ENCODE data around the gene SLC7A9. TPM values are rescaled to one million over a fixed set of nuclear protein-coding genes. Genes with fewer than 3 reads are reported as not detected.

Gene SLC7A9
- total RNA-seq, 2 experiments from 2014 or later, result 0.28 TPM; not detected in 1

DNA sequence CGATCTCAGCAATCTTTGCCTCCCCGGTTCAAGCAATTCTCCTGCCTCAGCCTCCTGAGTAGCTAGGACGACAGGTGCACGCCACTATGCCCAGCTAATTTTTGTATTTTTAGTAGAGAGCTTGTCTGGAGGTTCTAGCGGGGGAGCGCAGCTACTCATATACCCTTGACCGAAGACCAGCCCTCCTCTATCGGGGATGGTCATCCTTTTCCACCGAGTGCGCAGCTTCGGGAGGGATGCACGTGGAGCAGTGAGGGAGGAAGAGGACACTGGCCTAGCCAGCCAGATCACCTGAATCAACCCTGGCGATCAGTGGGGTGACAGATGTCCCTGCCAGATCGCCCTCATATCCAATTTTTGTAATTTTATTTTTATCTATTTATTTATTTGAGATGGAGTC is 6.8 kb downstream of the SLC7A9 start:
- H3K27ac ChIP-seq (ENCODE audit: low read depth in 1 of 2, low read length in 2 of 2), result no peak overlapping the region

DNA sequence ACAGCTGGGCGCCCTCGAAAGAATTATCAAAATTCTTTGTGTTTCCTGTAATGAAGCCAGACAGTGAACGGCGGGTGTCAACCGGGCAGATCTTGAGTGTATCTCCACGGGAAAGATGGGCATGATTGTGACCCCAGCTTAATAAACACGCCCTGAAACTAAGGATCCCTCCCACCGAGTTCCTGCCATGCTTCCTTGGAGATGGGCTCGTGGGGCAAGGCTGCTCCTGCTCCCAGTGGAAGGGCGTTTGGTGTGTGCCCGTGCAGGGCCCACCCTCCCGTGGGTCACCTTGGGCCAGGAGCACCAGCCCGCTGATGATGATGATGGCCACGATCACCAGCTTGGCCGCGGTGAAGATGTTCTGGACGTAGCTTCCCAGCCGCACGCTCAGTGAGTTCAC is 7.4 kb downstream of the SLC7A9 start:
- no peak overlapping the region for H3K4me3 Mint-ChIP-seq
- ChIA-PET POLR2A (no interaction called here), CTCF (no interaction called here)
- H3K9me3 ChIP-seq (ENCODE audit: control insufficient read depth in 1 of 2, insufficient read depth in 1 of 2, low read length in 2 of 2), result peaks cover 0 to 4% of the 10 kb centered on the region in 2 experiments
- no peak for DNase-seq
- H3K4me3 ChIP-seq (ENCODE audit: low read length), result no peak overlapping the region
- no peaks in the 10 kb centered on the region for H3K27me3 Mint-ChIP-seq
- intact Hi-C loops (cut with DNase I, micrococcal nuclease), result no loop called here
- no peak overlapping the region for H3K27ac Mint-ChIP-seq
- no peaks in the 10 kb centered on the region for H3K36me3 ChIP-seq (ENCODE audit: insufficient read depth, low read length)
- no peak overlapping the region for H3K27ac ChIP-seq (ENCODE audit: low read depth in 1 of 2, low read length in 2 of 2)
- H3K4me1 ChIP-seq (ENCODE audit: insufficient read depth, low read length), result no peaks in the 10 kb centered on the region
- H3K4me1 Mint-ChIP-seq (ENCODE audit: low read depth), result no peaks in the 10 kb centered on the region
- H3K36me3 Mint-ChIP-seq (ENCODE audit: low read depth), result no peaks in the 10 kb centered on the region
- no peak for ATAC-seq (ENCODE audit: poor library complexity)
- H3K9me3 Mint-ChIP-seq, result no peaks in the 10 kb centered on the region
- TF ChIP-seq, protein P1, sequence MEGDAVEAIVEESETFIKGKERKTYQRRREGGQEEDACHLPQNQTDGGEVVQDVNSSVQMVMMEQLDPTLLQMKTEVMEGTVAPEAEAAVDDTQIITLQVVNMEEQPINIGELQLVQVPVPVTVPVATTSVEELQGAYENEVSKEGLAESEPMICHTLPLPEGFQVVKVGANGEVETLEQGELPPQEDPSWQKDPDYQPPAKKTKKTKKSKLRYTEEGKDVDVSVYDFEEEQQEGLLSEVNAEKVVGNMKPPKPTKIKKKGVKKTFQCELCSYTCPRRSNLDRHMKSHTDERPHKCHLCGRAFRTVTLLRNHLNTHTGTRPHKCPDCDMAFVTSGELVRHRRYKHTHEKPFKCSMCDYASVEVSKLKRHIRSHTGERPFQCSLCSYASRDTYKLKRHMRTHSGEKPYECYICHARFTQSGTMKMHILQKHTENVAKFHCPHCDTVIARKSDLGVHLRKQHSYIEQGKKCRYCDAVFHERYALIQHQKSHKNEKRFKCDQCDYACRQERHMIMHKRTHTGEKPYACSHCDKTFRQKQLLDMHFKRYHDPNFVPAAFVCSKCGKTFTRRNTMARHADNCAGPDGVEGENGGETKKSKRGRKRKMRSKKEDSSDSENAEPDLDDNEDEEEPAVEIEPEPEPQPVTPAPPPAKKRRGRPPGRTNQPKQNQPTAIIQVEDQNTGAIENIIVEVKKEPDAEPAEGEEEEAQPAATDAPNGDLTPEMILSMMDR (IDR thresholded peaks at IDR 0.05), result no peak
- no peaks in the 10 kb centered on the region for H3K27me3 ChIP-seq (ENCODE audit: control insufficient read depth in 1 of 2, insufficient read depth in 2 of 2, low read length in 2 of 2)

More for the DNA sequence above, 6.8 kb downstream of the SLC7A9 start:
- Mint-ChIP-seq H3K4me3 (no peak overlapping the region), H3K36me3 (ENCODE audit: low read depth) (no peaks in the 10 kb centered on the region), H3K9me3 (no peaks in the 10 kb centered on the region), H3K27me3 (no peaks in the 10 kb centered on the region), H3K4me1 (ENCODE audit: low read depth) (no peaks in the 10 kb centered on the region), H3K27ac (no peak overlapping the region)
- Histone ChIP-seq H3K9me3 (ENCODE audit: control insufficient read depth in 1 of 2, insufficient read depth in 1 of 2, low read length in 2 of 2) (peaks cover 0 to 4% of the 10 kb centered on the region in 2 experiments), H3K36me3 (ENCODE audit: insufficient read depth, low read length) (no peaks in the 10 kb centered on the region), H3K27me3 (ENCODE audit: control insufficient read depth in 1 of 2, insufficient read depth in 2 of 2, low read length in 2 of 2) (no peaks in the 10 kb centered on the region), H3K4me1 (ENCODE audit: insufficient read depth, low read length) (no peaks in the 10 kb centered on the region), H3K4me3 (ENCODE audit: low read length) (no peak overlapping the region)
- intact Hi-C loops (cut with DNase I, micrococcal nuclease), result no loop called here
- no peak for ATAC-seq (ENCODE audit: poor library complexity)
- ChIA-PET POLR2A (interaction anchor here (0.7 kb wide), 1 partner anchor 42 kb away, joined by 3 read pairs; no protein-coding TSS in a partner anchor), CTCF (no interaction called here)
- no peak for DNase-seq
- TF ChIP-seq, protein P1 (IDR thresholded peaks at IDR 0.05), result no peak

DNA sequence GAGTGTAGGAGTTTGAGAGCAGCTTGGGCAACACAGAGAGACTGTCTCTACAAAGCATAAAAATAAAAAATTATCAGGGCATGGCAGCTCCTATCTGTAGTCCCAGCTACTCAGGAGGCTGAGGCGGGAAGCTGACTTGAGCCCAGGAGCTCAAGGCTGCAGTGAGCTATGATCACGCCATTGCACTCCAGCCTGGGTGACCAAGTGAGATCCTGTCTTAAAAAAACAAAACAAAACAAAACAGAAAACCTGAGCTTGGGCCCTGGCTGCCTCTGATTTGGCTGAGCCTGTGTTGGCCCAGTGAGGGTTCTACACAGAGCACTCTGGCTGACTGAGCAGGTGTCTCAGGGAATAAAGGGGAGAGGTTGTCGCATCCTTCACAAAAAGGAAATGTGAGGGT is 8.0 kb downstream of the SLC7A9 start:
- H3K27ac ChIP-seq (ENCODE audit: low read depth in 1 of 2, low read length in 2 of 2), result no peak overlapping the region
- Mint-ChIP-seq H3K4me1 (ENCODE audit: low read depth) (no peaks in the 10 kb centered on the region), H3K4me3 (no peak overlapping the region), H3K9me3 (no peaks in the 10 kb centered on the region), H3K36me3 (ENCODE audit: low read depth) (no peaks in the 10 kb centered on the region), H3K27me3 (no peaks in the 10 kb centered on the region), H3K27ac (no peak overlapping the region)
- TF ChIP-seq, protein P1 (IDR thresholded peaks at IDR 0.05), result no peak
- ChIA-PET CTCF (no interaction called here), POLR2A (no interaction called here)
- intact Hi-C loops (cut with DNase I, micrococcal nuclease), result no loop called here
- no peak overlapping the region for H3K4me3 ChIP-seq (ENCODE audit: low read length)
- peaks cover 0 to 4% of the 10 kb centered on the region in 2 experiments for H3K9me3 ChIP-seq (ENCODE audit: control insufficient read depth in 1 of 2, insufficient read depth in 1 of 2, low read length in 2 of 2)
- no peak for ATAC-seq (ENCODE audit: poor library complexity)
- H3K27me3 ChIP-seq (ENCODE audit: control insufficient read depth in 1 of 2, insufficient read depth in 2 of 2, low read length in 2 of 2), result no peaks in the 10 kb centered on the region
- H3K4me1 ChIP-seq (ENCODE audit: insufficient read depth, low read length), result no peaks in the 10 kb centered on the region
- DNase-seq, result no peak
- H3K36me3 ChIP-seq (ENCODE audit: insufficient read depth, low read length), result no peaks in the 10 kb centered on the region

Data from CD4-positive, alpha-beta T cell (primary cell).